Suppressor macrophage treated with lipopolysaccharide for 4 hours (primary cell): ENCODE measurements around the gene POLR3B.
A peak's percentile ranks its signal among the peaks of the same experiment; 100 is the strongest.
"Not testable (repeated sequence)": the region's sequence is repeated elsewhere in the genome, so short reads cannot be mapped to it uniquely, and the experiment has no call there.

Experiments used
- DNase-seq: peaks from one replicate; pipeline ENCODE4 v3.0.0-alpha.2; 2020

Gene POLR3B

GRCh38 chr12:106417926-106418910 lies 60.7 kb downstream of the POLR3B start:
- DNase-seq = no peak

- no peak for DNase-seq
These were observed 61.4 kb downstream of the POLR3B start for GRCh38 chr12:106418970-106419369.

GRCh38 chr12:106423291-106423690 lies 65.7 kb downstream of the POLR3B start:
- no peak for DNase-seq

GRCh38 chr12:106425061-106425702 lies 67.6 kb downstream of the POLR3B start:
- no peak for DNase-seq

GRCh38 chr12:106427917-106428316 lies 70.4 kb downstream of the POLR3B start:
- no peak for DNase-seq

- DNase-seq = no peak
These were observed 70.8 kb downstream of the POLR3B start for GRCh38 chr12:106428384-106428783.

- DNase-seq = no peak
These were observed 71.5 kb downstream of the POLR3B start for GRCh38 chr12:106429043-106429552.

- DNase-seq = no peak
These were observed 72.1 kb downstream of the POLR3B start for GRCh38 chr12:106429636-106430035.

- DNase-seq = no peak
These were observed 74.4 kb downstream of the POLR3B start for GRCh38 chr12:106431839-106432411.

- no peak for DNase-seq
These were observed 75.5 kb downstream of the POLR3B start for GRCh38 chr12:106433055-106433454.

GRCh38 chr12:106434526-106434925 lies 77.0 kb downstream of the POLR3B start:
- no peak for DNase-seq

- no peak for DNase-seq
These were observed 78.6 kb downstream of the POLR3B start for GRCh38 chr12:106436164-106436563.

GRCh38 chr12:106442575-106442974 lies 85.0 kb downstream of the POLR3B start:
- no peak for DNase-seq

GRCh38 chr12:106445053-106445452 lies 87.5 kb downstream of the POLR3B start:
- DNase-seq = no peak

GRCh38 chr12:106445959-106446358 lies 88.4 kb downstream of the POLR3B start:
- no peak for DNase-seq

- DNase-seq = no peak
These were observed 89.0 kb downstream of the POLR3B start for GRCh38 chr12:106446419-106447092.

GRCh38 chr12:106452309-106452708 lies 94.8 kb downstream of the POLR3B start:
- no peak for DNase-seq

GRCh38 chr12:106455111-106455510 lies 97.6 kb downstream of the POLR3B start:
- peak; percentile 69 for DNase-seq

GRCh38 chr12:106459124-106459523 lies 101.6 kb downstream of the POLR3B start:
- DNase-seq = no peak

GRCh38 chr12:106459534-106459933 lies 102.0 kb downstream of the POLR3B start:
- no peak for DNase-seq

- DNase-seq = no peak
These were observed 104.2 kb downstream of the POLR3B start for GRCh38 chr12:106461730-106462129.

GRCh38 chr12:106465605-106466004 lies 108.1 kb downstream of the POLR3B start:
- not testable (repeated sequence) for DNase-seq

GRCh38 chr12:106475662-106476061 lies 118.1 kb downstream of the POLR3B start:
- not testable (repeated sequence) for DNase-seq
